Measurements from ENCODE around the gene RALGPS1.

DNA sequence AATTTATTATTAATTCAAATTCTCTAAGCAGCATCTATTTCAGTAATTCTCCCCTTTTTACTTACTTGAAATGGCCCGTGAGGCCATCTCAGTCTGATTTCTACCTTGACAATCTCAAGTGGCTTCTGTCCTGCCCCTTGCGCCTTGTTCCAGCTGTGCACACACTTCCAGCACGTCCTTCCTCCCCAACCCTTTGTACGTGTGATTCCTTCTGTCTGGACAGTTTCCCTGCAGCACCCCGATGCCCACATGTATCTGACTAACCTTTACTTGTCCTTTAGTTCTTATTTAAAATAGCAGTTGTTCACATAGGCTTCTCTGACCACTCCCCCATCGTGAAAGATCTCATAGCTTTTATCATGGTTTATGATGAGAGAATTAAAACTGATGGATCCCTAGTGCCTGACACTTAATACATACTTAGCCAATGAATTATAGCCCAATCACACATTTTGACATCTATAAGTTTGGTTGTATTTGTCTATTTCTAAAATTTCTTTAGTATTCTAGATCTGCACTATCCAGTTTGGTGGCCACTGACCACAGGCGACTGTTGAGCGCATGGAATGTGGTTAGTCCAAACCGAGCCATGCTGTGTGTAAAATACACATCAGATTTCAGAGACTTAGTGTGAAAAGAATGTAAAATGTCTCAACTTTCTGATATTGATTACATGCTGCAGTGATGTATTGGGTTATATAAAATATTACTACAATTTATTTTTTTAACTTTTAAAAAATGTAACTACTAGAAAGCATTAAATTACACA, 39.9 kb upstream of the RALGPS1 start:
- TF ChIP-seq GATA2 (IDR thresholded peaks at IDR 0.05; ENCODE audit: low read depth, low read length): no peak
- TF ChIP-seq GATA3 (IDR thresholded peaks at IDR 0.05; ENCODE audit: low read depth, low read length): no peak

Data from SH-SY5Y (cell line).